ENCODE data around the gene MALL.
A peak's percentile ranks its signal among the peaks of the same experiment; 100 is the strongest.
"Not testable (repeated sequence)": the region's sequence is repeated elsewhere in the genome, so short reads cannot be mapped to it uniquely, and the experiment has no call there.

MALL gene

GRCh38 chr2:110049769-110050168 is 65.9 kb downstream of the MALL start:
- not testable (repeated sequence) for DNase-seq

DNA sequence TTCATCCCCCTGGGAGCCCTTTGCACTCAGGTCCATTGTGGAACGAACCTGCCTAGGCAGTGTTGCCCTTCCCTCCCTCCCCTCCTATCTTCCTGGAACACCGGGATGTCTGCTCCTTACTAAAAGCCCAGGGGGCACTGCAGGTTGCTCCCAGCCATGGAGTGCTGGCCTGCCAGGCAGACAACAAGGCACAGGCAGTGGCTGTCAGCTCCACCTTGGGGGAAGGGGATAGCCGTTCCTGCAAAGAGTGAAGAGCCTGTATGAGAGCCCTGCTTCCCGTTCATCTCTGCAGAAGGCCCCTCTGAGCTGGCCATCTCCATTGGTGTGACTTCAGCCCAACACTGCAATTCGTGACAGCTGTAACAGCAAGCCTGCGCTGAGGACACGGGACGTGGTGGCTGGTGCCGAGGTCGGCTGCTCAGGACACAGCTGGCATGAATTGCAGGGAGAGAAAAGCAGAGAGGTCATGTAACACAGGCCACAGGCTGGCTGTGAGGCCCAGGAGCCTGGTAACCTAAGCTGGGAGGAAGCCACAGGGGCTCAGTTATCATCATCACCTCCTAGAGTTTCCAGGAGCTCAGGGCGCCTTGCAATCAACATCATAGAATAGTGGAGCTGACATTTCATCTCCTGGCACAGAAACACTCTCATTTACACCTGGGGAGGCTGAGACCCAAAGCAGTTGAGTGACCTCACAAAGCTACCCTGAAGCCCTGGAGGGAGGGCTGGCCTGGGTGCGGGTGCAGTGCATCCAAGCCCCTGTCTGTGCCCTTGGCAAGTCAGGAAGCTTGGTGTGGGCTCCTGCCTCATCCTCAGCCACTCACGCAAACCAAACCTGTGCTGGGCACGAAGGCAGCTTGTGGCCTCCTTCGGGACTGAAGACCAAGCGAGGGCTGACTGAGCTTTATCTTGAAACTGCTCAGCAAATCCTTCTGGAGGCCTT is 67.1 kb downstream of the MALL start:
- not testable (repeated sequence) for DNase-seq

DNA sequence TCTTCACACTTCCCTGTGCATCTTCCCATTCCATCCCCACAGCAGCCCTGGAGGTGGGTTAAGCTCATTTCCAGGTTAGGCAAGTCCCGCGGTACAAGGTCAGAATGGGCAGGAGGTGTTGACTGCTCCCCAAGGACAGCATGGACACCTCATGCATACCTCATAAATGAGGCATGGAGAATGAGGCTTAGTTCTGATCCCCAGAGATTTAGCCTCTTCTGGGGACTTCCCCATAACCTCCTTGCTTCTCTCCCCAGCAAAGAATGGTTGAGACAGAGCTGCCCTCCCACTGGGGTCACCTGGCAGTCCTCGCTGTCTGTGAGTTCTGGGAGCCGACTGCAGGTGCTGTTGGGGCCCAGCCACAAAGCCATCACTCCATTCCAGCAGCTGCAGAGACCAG is 68.4 kb downstream of the MALL start:
- not testable (repeated sequence) for DNase-seq

DNA sequence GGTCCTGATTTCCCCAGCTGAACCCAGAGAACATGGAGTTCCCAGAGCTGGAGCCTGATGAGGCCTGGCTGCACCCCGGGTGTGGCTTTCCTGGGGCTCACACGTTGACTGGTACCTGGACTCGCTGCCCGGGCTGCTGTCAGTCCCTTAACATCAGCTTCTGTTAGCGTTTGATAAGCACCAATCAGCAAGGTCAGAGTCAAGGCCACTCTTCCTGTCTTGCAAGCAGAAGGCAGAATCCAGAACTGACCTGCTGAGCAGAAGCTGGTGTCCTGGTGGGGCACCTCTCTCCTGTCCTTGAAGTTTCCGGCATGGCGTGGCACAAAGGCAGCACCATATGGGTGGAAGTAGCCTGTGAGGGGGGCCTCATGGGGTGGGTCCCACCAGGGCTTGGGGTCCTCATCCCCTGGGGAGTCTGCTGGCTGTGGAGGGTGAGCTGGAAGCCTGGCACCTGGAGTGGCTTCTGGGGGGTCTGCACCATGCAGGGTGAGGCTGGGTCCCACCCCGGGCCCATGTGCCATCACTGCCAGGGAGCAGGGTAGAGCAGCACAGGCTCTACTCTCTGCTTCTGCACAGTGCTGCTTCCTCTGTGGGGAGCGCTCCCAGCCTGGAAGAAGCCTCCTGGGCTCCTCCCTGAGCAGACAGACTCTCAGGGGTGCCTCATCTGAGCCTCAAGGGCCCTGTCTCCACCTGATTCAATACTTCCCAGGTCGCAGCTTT is 73.5 kb downstream of the MALL start:
- not testable (repeated sequence) for DNase-seq

DNA sequence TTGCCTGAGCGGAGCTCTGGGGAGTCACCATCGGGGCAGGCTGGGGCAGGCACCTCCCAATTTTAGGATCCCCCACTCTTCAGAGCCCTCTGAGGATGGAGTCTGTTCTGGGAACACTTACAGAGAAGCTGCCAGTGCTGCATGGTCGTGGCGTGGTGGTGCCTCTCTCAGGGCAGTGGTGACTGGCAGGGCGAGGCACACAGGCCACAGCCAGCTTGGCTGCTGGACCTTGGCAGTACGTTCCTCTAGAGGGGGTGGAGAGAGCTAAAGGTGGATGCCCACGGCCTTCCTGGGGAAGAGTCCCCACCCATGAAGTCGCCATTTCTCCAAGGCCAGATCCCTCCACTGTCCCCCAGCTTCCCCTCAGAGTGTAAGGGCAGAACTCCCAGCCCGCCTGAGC is 78.3 kb downstream of the MALL start:
- DNase-seq = not testable (repeated sequence)

- not testable (repeated sequence) for DNase-seq
These were observed 80.2 kb downstream of the MALL start for GRCh38 chr2:110035384-110035783.

DNA sequence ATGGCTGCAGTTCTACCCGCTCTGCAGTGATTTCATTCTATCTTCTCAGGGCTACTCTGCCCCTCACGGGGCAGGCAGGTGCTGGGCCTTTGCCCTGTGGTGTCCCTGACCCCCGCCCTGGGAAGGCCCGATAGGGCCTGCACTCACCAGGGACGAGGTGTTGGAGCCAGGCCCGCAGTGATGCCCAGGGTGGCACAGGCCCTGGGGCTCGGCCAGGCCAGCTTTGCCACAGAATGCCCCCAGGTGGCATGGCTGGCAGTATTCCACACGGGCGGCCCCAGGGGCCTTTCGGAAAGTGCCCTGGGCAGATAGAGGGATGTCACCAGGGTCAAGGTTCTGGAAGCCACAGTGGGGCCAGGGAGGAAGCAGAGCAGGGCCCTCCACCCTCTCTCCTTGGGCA is 80.7 kb downstream of the MALL start:
- peak in 1 of 3 donors; percentile 16 for DNase-seq

Data from suppressor macrophage treated with lipopolysaccharide for 1 hour (primary cell).